Dendritic cell treated with granulocyte-macrophage colony-stimulating factor and Interleukin-4, amounts not matched to agents 40 ng/mL and 50 ng/mL, for 4 days (primary cell): ENCODE data around the gene GLYATL1B.
"Not testable (repeated sequence)": the region's sequence is repeated elsewhere in the genome, so short reads cannot be mapped to it uniquely, and the experiment has no call there.

Source experiments
- H3K27ac Mint-ChIP-seq: one replicate; pipeline ENCODE4 v1.8.0; 2022; ENCODE audit warnings: mild to moderate bottlenecking, mixed read lengths
- H3K27me3 Mint-ChIP-seq: one replicate; pipeline ENCODE4 v1.8.0; 2022; ENCODE audit warnings: mild to moderate bottlenecking, mixed read lengths
- H3K36me3 Mint-ChIP-seq: one replicate; pipeline ENCODE4 v1.8.0; 2022; ENCODE audit warnings: low read depth, mixed read lengths
- H3K4me1 Mint-ChIP-seq: one replicate; pipeline ENCODE4 v1.8.0; 2022; ENCODE audit warnings: low read depth, mixed read lengths
- H3K4me3 Mint-ChIP-seq: one replicate; pipeline ENCODE4 v1.8.0; 2022; ENCODE audit warnings: mild to moderate bottlenecking, moderate library complexity, mixed read lengths
- H3K9me3 Mint-ChIP-seq: one replicate; pipeline ENCODE4 v1.8.0; 2022; ENCODE audit warnings: mixed read lengths
- intact Hi-C: fragments of 100-400 bp; cut with micrococcal nuclease; formaldehyde crosslinking; loops from one replicate; pipeline ENCODE4 v1.15.0; 2022

GLYATL1B gene

GRCh38 chr11:59078435-59078834 is 7.7 kb upstream of the GLYATL1B start:
- Mint-ChIP-seq H3K27ac (no peak overlapping the region), H3K27me3 (peaks cover 4% of the 10 kb centered on the region), H3K9me3 (no peaks in the 10 kb centered on the region), H3K36me3 (no peaks in the 10 kb centered on the region), H3K4me3 (no peak overlapping the region), H3K4me1 (peaks cover 27% of the 10 kb centered on the region)
- intact Hi-C loops, result no loop called here

- Mint-ChIP-seq H3K9me3 (no peaks in the 10 kb centered on the region), H3K27ac (no peak overlapping the region), H3K4me3 (no peak overlapping the region), H3K36me3 (no peaks in the 10 kb centered on the region), H3K4me1 (peaks cover 27% of the 10 kb centered on the region), H3K27me3 (peaks cover 4% of the 10 kb centered on the region)
- intact Hi-C loops, result no loop called here
Observed at GRCh38 chr11:59079086-59079485, 7.0 kb upstream of the GLYATL1B start.

GRCh38 chr11:59080421-59080820 is 5.7 kb upstream of the GLYATL1B start:
- intact Hi-C loops, H3K36me3 Mint-ChIP-seq, H3K27ac Mint-ChIP-seq, H3K9me3 Mint-ChIP-seq, H3K4me3 Mint-ChIP-seq, H3K27me3 Mint-ChIP-seq: not testable (repeated sequence)
- H3K4me1 Mint-ChIP-seq, result peaks cover 27% of the 10 kb centered on the region

- H3K27ac Mint-ChIP-seq, H3K4me3 Mint-ChIP-seq, H3K9me3 Mint-ChIP-seq, H3K36me3 Mint-ChIP-seq, H3K27me3 Mint-ChIP-seq, intact Hi-C loops: not testable (repeated sequence)
- H3K4me1 Mint-ChIP-seq, result peaks cover 27% of the 10 kb centered on the region
Observed at GRCh38 chr11:59081430-59082020, 4.6 kb upstream of the GLYATL1B start.

GRCh38 chr11:59088162-59088561 is 2.1 kb downstream of the GLYATL1B start:
- H3K27ac Mint-ChIP-seq, result no peak overlapping the region
- no peak overlapping the region for H3K4me3 Mint-ChIP-seq
- intact Hi-C loops, result no loop called here

GRCh38 chr11:59093576-59093975 is 7.5 kb downstream of the GLYATL1B start:
- H3K27me3 Mint-ChIP-seq, H3K9me3 Mint-ChIP-seq, H3K36me3 Mint-ChIP-seq, H3K4me1 Mint-ChIP-seq, intact Hi-C loops, H3K4me3 Mint-ChIP-seq, H3K27ac Mint-ChIP-seq: not testable (repeated sequence)

More at GRCh38 chr11:59088162-59088561, 2.1 kb downstream of the GLYATL1B start:
- H3K36me3 Mint-ChIP-seq, result no peaks in the 10 kb centered on the region
- H3K4me1 Mint-ChIP-seq, result no peaks in the 10 kb centered on the region
- H3K9me3 Mint-ChIP-seq, result no peaks in the 10 kb centered on the region
- H3K27me3 Mint-ChIP-seq, result no peaks in the 10 kb centered on the region

- H3K4me3 Mint-ChIP-seq, H3K36me3 Mint-ChIP-seq, H3K4me1 Mint-ChIP-seq, H3K27ac Mint-ChIP-seq, H3K27me3 Mint-ChIP-seq, H3K9me3 Mint-ChIP-seq, intact Hi-C loops: not testable (repeated sequence)
Observed at GRCh38 chr11:59095225-59095624, 9.1 kb downstream of the GLYATL1B start.

GRCh38 chr11:59095972-59096575 is 10.0 kb downstream of the GLYATL1B start:
- H3K36me3 Mint-ChIP-seq, intact Hi-C loops, H3K27me3 Mint-ChIP-seq, H3K9me3 Mint-ChIP-seq, H3K4me3 Mint-ChIP-seq, H3K27ac Mint-ChIP-seq, H3K4me1 Mint-ChIP-seq: not testable (repeated sequence)

GRCh38 chr11:59097113-59097708 is 11.1 kb downstream of the GLYATL1B start:
- peaks cover 3% of the 10 kb centered on the region for H3K27me3 Mint-ChIP-seq
- no peaks in the 10 kb centered on the region for H3K36me3 Mint-ChIP-seq
- H3K4me3 Mint-ChIP-seq, result no peak overlapping the region
- H3K9me3 Mint-ChIP-seq, result no peaks in the 10 kb centered on the region
- no peak overlapping the region for H3K27ac Mint-ChIP-seq
- peaks cover 12% of the 10 kb centered on the region for H3K4me1 Mint-ChIP-seq
- intact Hi-C loops, result loop anchor here (1.0 kb wide), 2 partner anchors 39 to 61 kb away; no protein-coding TSS in a partner anchor

- not testable (repeated sequence) for H3K9me3 Mint-ChIP-seq, H3K36me3 Mint-ChIP-seq, H3K4me3 Mint-ChIP-seq, H3K27ac Mint-ChIP-seq, H3K27me3 Mint-ChIP-seq
- H3K4me1 Mint-ChIP-seq, result peaks cover 15% of the 10 kb centered on the region
- intact Hi-C loops, result loop anchor here (1.0 kb wide), 2 partner anchors 38 to 60 kb away; no protein-coding TSS in a partner anchor
Observed at GRCh38 chr11:59097938-59098337, 11.8 kb downstream of the GLYATL1B start.

GRCh38 chr11:59102259-59102765 is 16.2 kb downstream of the GLYATL1B start:
- intact Hi-C loops, result no loop called here
- H3K4me1 Mint-ChIP-seq, result peaks cover 26% of the 10 kb centered on the region
- no peak overlapping the region for H3K27ac Mint-ChIP-seq
- peaks cover 21% of the 10 kb centered on the region for H3K27me3 Mint-ChIP-seq
- H3K9me3 Mint-ChIP-seq, result no peaks in the 10 kb centered on the region
- peak overlapping the region; percentile 67 for H3K4me3 Mint-ChIP-seq
- no peaks in the 10 kb centered on the region for H3K36me3 Mint-ChIP-seq

GRCh38 chr11:59106363-59107336 is 20.5 kb downstream of the GLYATL1B start, which contains the start of gene FAM111B:
TSS of gene FAM111B (plus strand) at chr11:59107237. CDS start at chr11:59109626, 2,389 bp downstream.
- Mint-ChIP-seq H3K4me1 (peaks cover 45% of the 10 kb centered on the region), H3K27me3 (peaks cover 21% of the 10 kb centered on the region), H3K9me3 (no peaks in the 10 kb centered on the region), H3K27ac (no peak within 1 kb of the TSS), H3K36me3 (no peaks in the 10 kb centered on the region), H3K4me3 (peak within 1 kb of the TSS; percentile 82)
- intact Hi-C loops, result no loop called here

- intact Hi-C loops, H3K27ac Mint-ChIP-seq, H3K9me3 Mint-ChIP-seq, H3K4me3 Mint-ChIP-seq, H3K36me3 Mint-ChIP-seq: not testable (repeated sequence)
- peaks cover 19% of the 10 kb centered on the region for H3K27me3 Mint-ChIP-seq
- peaks cover 36% of the 10 kb centered on the region for H3K4me1 Mint-ChIP-seq
Observed at GRCh38 chr11:59107721-59108120, 21.6 kb downstream of the GLYATL1B start.
